SU-DHL-6 (cell line): ENCODE data around the gene PPP2R3B.

Source experiments
- CTCF ChIP-seq: fragments of 200-600 bp; sonication (generic); IDR thresholded peaks from one replicate; pipeline ENCODE4 v1.5.1; 2017; ENCODE audit warnings: antibody characterized with exemption, mild to moderate bottlenecking, low read length, moderate library complexity; ENCODE audit not compliant: insufficient read depth, poor library complexity, severe bottlenecking
- EZH2phosphoT487 ChIP-seq: fragments of 200-600 bp; sonication (generic), shearing (Covaris generic); conservative IDR thresholded peaks from 2 replicates; pipeline ENCODE4 v1.6.1; 2018; ENCODE audit warnings: mild to moderate bottlenecking, antibody characterized with exemption, low read length, moderate library complexity, mixed read lengths

DNA sequence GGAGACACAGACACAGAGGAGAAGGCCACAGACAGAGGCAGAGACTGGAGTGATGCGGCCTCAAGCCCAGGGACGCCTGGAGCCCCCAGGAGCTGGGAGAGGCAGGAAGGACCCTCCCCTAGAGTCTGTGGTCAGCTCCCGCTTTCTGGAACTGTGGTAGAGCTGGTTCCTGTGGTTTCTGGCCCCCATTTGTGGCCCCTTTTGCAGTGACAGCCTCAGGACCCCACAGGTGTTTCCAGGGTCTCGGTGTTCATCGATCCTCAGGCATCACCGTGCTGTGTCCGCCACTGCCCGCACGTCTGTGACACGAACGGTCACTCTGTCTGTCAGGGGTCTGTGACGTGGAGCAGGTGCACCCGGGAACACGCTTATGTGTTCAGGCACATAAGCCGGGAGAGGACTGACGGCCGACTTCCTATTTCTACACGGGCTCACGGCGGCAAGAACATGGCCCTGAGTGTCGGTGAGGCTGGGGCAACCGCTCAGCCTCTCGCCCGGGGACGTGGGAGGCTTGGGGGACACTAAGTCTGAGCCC, 76.0 kb downstream of the PPP2R3B start:
- TF ChIP-seq CTCF (no peak), EZH2phosphoT487 (no peak)
